Measurements from ENCODE around the gene PLCE1.

Gene PLCE1

DNA sequence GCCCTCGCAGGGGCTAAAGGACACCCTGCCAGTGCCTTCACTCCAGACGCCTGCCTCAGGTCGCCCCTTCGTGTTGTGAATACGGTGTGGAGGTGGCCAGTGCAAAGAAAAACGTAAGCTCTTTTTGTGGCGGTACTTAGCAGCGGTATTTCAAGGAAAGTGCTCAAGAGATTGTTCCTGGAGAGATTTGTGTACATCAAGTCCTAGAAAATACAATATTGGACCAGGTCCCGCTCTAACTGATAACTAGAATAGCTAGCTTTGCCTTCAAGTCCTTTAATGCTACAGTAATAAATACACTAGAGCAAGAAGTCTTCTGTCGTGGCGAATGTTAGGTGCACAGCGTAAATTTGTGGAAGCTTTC, 689 bp downstream of the PLCE1 start:
- DNase-seq = no peak

DNA sequence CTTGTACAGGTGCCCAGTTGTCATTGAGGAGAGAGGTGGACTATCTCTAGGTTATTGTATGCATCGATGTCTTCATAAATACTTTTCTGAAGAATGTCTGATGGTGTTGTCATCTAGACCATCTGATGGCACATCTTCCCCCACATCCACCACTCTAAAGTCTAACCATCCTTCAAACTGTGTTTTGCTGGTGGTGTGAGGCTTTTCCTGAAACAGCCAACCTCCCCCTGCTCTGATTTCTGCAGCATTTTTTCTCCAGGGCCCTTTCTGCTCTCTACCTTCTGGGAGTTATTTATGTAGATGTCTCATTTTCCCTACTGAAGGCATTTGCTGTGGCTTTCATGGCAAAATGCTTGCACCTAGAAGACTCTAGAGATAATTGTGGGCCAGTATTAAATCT, 1.5 kb downstream of the PLCE1 start:
- no peak for DNase-seq

DNA sequence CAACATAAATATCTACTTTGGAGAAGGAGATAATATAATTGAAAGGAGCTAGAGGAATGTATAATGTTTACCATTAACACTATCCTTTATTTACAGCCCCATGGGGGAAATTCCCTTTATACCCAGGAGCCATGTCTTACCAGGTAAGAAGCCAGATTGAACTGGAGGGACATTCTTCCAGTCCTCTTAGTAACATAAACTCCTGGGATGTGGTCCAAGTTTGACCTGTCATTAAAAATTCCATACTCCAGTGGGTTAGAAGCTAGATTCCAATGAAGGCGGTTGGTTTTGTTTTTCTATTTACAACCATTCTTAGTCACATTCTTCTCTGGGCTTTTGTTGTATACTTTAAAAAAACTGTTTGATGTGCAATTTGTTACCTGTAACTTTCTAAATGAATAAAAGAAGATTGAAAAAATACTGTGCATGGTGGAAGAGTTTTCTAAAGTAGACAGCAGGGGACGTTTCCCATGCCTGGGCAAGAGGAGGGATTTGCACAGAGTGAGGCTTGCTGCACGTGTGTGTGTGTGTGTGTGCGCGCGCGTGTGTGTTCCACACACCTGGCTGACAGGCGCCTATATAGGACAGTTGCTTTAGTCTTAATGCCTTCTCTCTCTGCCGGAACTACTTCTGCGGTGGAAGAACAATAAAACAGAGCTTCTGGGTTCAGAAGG, 2.0 kb downstream of the PLCE1 start:
- DNase-seq = no peak

DNA sequence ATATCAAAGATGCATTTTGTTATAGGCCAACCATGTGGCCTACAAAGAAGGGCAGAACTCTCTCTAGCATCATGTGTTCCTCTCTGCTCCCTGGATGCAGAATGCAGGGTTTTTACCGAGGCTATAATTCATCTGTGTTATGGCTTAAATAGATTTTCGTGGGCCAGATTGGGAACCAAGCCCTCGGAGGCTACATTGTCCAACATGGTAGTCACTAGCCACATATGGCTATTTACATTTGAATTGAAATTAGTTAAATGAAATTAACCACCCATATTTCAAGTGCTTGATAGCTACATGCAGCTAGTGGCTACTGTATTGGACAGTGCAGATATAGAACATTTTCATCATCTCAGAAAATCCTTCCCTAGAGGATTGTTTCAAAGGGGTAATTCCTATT, 2.8 kb downstream of the PLCE1 start:
- DNase-seq = no peak

DNA sequence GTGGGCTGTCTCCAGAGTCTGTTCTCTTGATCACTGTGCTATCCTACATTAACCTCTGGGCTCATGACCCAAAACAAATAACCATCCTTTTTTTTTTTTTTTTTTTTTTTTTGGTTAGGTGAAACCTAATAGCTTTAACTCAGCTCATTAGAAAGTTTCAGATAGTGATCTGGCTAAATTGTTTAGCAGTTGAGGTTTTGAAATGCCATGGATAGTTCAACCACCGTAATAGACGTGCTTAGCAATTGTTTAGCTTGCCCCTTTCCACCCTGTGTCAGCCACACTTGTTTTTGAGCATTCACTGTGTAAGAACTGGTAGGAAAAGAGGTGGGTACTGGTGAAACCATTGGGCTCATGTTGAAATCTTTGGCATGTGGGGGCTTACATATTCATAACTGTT, 3.8 kb downstream of the PLCE1 start:
- DNase-seq = no peak

DNA sequence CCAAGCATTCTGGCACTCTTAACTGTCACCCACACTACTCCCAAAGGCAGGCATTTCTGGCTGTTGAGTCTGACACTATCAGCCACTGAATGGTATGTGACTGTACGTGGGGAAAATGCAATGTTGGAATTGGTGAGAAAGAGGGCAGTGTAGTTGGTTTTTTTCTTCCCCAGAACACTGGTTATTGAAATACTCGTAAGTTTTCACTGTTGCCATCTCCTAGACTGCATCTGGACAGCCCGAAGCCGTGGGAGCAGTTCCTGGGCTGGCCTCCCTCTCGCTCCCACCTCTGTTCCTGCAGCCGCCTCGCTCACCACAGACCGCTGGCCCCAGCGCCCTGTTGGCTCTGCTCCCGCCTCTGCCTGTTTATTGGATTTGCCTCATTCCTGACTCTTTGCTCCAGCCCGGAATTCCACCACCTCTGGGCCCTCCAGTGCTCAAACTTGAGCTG, 5.7 kb downstream of the PLCE1 start:
- DNase-seq = peak in 9 of 56 donors; percentile 3 to 34 (median 10)

DNA sequence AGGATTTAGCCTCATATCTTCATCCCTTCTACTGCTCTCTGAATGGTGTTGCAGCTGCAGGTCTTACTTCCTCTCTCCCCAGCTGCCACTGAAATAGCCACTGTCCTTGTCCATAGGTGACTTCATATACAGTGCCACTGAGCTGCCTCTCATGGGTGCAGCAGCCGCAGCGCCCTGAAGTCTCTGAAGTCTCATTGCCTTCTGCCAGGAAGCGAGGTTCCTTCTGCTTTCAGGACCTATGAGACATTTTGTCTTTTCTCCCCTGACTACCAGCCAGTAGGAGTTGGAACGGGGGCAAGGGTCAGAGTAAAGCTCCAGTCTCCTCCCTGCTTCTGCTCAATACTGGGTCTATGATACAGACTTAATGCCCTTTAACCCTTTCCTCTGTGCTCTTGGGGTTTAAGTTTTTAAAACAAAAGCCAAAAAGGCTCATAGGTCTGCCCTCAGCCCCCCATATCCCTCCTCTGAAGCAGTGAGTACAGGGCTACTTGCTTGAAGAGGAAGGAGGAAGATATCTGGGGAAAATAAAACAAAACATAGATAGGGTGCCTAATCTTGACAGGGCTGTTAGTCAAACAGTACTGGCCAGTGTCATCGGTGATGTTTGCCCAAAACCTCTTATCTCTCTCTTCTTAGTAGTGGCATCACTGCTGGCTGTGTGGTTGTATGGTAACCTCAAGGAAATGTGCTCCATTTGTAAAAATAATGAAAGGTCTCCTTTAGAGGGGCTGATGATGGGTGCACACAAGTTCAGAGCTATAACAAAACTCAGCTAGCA, 7.1 kb downstream of the PLCE1 start:
- DNase-seq = no peak

DNA sequence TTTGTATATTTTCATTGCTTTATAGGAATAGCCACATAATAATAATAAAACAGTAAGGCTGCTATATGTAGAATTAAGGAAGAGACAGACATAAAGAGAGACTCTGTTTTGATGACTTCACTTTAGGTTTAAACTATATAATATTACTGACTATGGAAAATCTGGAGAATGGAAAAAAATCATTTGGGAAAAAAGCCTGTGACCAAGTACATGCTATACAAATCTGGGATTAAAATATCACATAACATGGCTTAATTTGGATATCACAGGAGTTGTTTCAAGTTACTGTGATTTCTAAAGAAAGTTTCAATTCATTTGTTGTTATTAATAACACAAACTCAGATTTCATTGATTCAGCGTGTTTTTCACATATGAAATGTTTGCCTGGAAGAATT, 7.7 kb downstream of the PLCE1 start:
- DNase-seq = no peak

DNA sequence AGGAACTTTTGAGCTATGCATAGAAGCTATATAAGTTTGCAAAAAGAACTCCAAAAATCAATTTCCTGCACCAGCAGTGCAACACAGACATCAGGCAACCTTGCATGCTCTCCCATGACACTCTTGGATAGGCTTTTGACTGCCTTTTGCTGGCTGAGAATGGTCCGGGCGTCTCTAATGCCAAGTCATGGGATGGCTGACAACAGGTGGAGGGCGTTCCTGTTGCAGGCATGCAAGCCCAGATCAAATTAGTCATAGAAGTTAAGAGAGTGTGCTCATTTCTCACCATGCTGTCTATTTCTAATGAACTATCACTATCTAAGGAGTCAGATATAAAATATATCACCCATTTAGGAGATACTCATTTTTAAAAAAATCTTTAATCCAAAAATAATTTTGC, 8.4 kb downstream of the PLCE1 start:
- no peak for DNase-seq

DNA sequence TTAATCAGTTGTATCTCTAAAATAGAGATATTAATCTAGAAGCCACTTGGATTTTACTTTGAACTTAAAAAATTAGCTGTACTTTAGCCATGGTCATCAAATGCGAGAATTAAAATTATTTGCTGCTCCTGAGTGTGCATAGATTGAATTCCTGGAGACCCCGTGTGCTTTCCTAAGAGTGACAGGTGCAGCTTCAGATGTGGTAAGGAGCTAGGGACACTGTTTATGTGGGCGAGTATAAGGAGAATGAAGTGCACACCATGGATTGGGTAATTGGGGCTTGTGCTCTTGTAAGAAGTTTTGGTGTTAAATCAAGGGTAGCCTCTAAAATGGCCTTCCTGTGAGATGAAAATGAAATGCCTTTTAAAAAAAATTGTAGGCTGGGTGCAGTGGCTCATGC, 9.8 kb downstream of the PLCE1 start:
- DNase-seq = no peak

DNA sequence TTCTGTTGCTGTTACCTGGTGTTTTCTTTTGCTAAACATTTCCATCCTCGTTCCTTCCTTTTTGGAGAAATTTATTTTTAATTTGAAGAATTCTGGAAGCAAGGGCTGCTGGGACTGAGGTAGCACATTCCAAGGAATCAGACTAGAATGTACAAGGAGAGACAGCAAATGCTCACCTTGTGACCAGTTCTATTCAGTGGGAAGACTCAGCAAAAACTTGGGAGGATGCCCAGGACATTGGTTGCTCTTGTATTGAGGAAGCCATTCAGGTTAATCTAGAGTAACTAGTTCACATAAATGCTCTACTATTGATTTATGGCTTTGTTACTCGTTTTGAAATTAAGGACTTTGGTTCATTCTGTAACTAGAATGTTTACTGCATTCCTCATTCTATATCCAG, 11.3 kb downstream of the PLCE1 start:
- no peak for DNase-seq

DNA sequence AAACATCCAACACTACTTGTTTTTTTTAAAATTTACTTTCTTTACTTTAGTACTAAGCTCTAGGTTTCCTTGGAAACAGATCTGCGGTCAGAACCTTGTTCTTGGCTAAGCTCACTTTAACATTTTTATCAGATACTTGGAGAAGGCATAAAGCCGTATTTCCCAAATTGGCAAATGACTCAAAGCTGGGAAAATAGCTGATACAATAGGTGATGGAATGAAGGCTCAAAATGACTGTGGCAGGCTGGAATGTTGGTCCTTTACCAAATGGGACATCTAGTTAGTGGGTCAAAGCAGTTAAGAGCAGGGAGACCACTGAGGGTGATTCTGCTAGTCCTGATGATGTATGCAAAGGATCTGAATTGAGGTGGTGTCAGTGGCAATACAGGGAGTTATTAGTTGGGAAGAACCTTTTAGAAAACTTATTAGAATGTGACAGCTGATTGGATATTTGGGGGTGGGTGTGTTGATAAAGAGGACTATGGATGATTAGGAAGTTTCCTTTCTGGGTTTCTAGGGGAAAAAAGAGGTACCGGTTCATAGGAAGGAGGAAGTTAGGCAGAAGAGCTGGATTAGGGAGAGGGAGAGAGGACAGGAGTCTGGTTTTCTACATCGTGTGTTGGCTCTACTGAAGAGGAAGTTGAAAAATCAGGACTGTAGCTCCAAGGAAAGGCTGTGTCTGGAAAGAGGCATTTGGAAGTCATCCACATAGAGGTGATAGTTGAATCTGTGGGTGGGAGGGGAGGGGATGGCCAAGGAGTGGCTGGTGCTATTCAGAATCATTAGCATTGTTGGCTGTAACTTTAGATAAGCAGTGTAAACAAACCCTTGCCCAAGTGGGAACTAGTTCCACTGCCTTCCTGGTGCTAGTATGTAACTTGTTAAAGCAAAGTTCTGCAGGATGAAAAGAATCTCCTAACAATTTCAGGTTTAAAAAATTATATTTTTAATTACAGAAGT, 13.1 kb downstream of the PLCE1 start:
- DNase-seq = no peak

DNA sequence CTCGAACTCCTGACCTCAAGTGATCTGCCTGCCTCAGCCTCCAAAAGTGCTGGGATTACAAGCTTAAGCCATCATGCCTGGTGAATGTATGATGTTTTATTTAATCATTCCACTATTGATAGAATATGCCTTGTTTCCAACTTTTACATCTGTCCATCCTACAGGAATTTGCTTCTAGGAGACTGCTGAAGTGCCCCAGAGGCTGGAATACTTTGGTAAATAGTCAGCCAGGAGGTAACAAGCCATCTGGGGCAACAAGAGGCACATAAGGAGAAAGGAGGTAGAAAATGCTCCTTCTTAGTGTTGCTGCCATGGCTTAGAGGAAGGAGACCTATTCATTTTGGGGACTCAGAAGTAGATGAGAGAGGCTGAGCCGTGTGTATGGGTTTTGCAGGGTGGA, 14.8 kb downstream of the PLCE1 start:
- no peak for DNase-seq

DNA sequence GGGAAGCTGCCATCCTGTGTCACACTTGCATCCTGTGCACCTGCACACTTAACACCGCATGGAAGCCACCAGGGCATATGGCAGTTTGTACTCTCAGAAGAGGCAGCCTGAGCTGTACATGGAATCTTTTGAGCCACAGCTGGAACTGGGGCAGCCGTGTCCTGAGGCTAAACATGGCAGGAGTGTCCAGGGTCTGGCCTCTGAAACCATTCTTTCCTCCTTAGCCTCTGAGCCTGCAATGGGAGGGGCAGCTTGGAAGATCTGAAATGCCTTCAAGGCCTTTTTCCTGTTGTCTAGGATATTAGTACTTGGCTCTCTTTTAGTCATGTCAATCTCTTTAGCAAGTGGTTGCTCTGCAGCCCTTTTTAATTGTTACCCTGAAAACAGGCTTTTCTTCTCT, 16.4 kb downstream of the PLCE1 start:
- no peak for DNase-seq

DNA sequence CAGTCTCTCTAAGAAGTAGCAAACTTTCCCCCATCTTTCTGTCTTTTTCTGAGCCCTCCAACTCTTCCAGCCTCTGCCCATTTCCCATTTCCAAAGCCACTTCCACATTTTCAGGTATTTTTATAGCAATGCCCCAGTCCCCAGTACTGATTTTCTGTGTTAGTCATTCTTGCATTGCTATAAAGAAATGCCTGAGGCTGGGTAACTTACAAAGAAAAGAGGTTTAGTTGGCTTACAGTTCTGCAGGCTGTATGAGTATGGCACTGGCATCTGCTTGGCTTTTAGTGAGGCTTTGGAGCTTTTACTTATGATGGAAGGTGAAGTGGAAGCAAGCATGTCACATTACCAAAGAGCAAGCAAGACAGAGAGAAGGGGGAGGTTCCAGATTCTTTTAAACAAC, 17.2 kb downstream of the PLCE1 start:
- no peak for DNase-seq

DNA sequence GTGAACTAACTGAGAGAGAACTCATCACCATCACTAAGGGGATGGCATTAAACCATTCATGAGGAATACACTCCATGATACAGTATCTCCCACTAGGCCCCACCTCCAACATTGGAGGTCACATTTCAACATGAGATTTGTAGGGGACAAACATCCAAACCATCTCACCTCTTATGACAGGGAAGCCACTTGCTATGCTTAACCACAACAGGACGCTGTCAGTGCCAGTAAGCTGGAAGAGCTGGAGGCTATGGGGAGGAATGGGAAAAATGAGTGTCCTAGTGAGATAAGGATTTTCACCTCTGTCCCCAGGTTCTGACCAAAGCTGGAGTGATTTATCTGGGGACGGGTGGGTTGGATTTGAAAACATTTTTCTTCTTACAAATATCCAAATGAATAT, 17.6 kb downstream of the PLCE1 start:
- no peak for DNase-seq

DNA sequence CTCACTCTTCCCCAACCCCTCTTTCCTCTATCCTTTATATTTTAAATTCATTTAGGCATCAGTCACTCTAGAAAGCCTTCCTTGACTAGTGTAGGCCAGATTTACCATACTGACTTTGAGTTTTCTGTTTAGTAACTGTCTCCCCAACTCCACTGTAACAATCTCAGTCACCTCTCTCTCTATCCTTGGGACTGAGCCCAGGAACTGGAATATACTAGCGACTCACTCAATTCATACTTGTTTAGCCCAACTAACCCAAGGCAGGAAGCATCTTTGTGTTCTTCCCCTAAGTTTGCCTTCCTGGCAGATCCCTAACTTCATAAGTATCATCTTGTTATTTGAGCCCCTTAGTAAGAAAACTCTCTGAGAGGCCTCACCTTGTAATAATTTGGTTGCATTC, 19.1 kb downstream of the PLCE1 start:
- no peak for DNase-seq

DNA sequence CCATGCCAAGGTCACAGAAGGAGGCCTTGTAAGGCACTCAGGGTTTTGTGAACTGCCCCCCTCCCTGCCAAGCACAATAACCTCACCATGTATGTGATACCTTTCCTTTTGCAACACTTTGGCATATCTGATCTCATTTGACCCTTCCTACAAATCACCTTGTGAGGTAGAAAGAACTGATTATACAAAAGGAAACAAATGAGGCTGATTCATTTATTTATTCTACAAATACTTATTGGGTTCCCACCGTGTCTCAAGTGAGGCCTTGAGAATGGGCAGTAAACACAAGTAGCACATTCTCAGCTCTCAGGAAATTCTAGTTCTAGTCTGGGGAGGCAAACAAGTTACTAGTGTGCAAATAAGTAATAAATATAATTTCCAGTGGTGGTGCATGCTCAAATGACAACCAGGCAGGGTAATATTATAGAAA, 19.6 kb downstream of the PLCE1 start:
- DNase-seq = no peak

DNA sequence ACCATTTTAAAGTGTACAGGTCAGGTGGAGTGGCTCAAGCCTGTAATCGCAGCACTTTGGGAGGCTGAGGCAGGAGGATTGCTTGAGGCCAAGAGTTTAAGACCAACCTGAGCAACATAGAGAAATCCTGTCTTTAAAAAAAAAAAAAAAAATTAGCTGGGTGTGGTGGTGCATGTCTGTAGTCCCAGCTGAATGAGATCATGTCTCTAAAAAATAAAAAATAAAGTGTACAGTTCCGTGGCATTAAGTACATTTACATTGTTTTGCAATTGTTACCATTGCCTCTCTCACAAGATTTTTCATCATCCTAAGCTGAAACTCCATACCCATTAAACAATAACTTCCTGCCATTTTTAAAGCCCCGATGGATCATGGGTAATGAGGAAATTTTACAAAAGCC, 20.6 kb downstream of the PLCE1 start:
- DNase-seq = no peak

DNA sequence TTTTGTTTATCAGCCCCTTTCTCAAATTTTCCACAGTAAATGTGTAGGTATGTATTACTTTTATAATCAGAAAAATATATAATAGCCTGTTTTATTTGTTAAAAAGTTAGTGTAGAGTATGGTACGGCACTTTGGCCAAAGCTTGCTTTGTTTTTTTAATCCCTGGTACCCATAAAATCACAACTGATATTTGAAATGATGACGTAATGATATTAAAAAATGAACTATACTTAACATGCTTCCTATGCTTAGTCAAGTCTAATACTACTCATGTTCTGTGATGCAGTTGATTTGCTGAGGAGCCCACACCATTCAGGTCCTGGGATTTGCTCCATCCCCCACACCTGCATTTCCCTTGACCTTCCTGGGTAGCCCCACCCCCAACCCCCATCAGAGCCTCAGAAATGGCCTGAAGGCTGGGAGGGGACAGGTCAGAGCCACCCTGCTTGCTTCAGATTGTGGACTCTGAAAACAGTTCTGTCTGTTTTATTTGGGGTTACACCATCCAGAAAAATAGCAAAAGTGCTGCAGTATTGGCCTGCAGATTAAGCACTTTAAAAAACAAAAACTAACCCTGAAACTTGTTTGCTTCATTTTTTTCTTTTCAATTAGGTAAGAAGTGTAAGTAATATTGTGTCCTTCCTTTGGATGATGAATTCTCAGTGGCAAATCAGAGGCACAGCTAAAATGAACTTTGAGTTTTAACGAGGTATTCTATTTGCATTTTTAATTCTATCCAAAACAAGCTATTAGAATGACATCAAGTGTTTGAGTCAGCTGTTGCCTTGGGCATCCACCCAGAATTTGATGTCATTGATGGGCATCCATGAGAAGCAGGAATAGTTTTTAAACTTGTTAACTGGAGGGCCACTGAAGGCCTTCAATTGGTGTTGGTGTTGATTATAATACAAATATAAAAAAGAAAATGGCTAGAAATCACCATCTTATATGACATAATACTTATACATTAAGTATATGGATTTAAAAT, 23.3 kb downstream of the PLCE1 start:
- DNase-seq = peak in 6 of 56 donors; percentile 2 to 30 (median 4)

DNA sequence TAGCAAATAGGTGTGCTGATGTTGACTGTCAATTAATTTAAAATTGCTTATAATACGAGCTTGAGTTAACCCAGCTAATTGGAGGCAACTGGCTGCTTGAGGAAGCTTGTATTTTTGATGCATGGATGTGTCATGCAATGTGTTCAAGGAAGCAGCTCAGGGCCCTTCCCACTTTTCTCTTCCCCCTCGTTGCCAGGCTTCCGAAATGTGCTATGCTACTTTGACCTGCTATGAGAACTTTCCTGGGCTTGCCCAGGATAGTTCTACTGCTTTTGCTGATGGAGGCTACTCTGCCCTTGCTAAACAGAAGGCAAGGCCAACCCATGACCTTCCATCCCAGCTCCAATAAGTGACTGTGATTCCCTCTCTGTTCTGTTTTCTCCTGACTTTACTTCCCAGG, 24.4 kb downstream of the PLCE1 start:
- no peak for DNase-seq

All from amygdala (tissue), 56 donors.